H1 (cell line): ENCODE data around the gene MRTFA.

ENCODE experiments used
- BACH1 ChIP-seq: IDR thresholded peaks from 2 replicates; pipeline ENCODE4 v1.6.1; 2012; ENCODE audit warnings: low read length, improper control_type of control experiment
- JUN ChIP-seq: IDR thresholded peaks from 2 replicates; pipeline ENCODE4 v1.6.1; 2011; ENCODE audit warnings: low read depth, mild to moderate bottlenecking, improper control_type of control experiment, low read length
- SIN3A ChIP-seq, 2 experiments: IDR thresholded peaks in 1 of 2; conservative IDR thresholded peaks in 1 of 2; 2 replicates each; pipeline ENCODE4 v1.6.1; 2011 to 2012; ENCODE audit warnings: low read length in 2 of 2, improper control_type of control experiment in 1 of 2, low read depth in 1 of 2, mild to moderate bottlenecking in 1 of 2
- TF ChIP-seq, protein P1 (sequence below), 3 experiments: IDR thresholded peaks; 1 replicate in 2 of 3; 2 replicates in 1 of 3; pipeline versions ENCODE4 v1.5.1 to v1.6.1; 2011; ENCODE audit warnings: low read length in 3 of 3, mild to moderate bottlenecking in 3 of 3, inconsistent platforms in 2 of 3, low read depth in 1 of 3, moderate library complexity in 1 of 3; ENCODE audit not compliant: insufficient read depth in 1 of 3; ENCODE audit errors: control extremely low read depth in 1 of 3

DNA sequence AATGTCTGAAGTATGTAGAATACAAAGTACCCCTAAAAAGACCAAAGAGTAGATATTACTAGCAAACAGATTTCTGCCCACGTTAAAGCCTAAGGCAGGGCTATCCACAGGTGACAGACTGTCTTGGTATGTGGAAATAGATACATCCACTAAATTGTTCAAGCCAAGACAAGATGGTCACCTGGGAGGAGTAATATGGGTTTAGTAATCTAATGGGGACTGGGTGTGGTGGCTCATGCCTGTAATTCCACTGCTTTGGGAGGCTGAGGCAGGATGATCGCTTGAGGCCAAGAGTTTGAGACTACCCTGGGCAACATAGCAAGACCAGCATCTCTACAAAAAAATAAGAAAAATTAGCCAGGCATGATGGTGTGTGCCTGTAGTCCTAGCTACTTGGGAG, 258.6 kb downstream of the MRTFA start:
- TF ChIP-seq BACH1 (no peak), JUN (no peak), SIN3A (conservative IDR thresholded peaks at IDR 0.05 in 1 of 2, IDR thresholded peaks at IDR 0.05 in 1 of 2; ENCODE audit: low read depth in 1 of 2, low read length in 2 of 2) (no peak)
- TF ChIP-seq, protein P1, sequence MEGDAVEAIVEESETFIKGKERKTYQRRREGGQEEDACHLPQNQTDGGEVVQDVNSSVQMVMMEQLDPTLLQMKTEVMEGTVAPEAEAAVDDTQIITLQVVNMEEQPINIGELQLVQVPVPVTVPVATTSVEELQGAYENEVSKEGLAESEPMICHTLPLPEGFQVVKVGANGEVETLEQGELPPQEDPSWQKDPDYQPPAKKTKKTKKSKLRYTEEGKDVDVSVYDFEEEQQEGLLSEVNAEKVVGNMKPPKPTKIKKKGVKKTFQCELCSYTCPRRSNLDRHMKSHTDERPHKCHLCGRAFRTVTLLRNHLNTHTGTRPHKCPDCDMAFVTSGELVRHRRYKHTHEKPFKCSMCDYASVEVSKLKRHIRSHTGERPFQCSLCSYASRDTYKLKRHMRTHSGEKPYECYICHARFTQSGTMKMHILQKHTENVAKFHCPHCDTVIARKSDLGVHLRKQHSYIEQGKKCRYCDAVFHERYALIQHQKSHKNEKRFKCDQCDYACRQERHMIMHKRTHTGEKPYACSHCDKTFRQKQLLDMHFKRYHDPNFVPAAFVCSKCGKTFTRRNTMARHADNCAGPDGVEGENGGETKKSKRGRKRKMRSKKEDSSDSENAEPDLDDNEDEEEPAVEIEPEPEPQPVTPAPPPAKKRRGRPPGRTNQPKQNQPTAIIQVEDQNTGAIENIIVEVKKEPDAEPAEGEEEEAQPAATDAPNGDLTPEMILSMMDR (IDR thresholded peaks at IDR 0.05; ENCODE audit: control extremely low read depth in 1 of 3, insufficient read depth in 1 of 3, low read depth in 1 of 3, low read length in 3 of 3) = no peak
